K562 (cell line): ENCODE measurements around the gene PSORS1C1. TPM values are rescaled to one million over a fixed set of nuclear protein-coding genes. Genes with fewer than 3 reads are reported as not detected.

ENCODE experiments used
- polyA plus RNA-seq, 8 experiments: library from polyadenylated mRNA; depleted of rRNA in 4 of 8; stranded (reverse) in 5 of 8; unstranded in 3 of 8; fragments of >200 nt; fragmentation: Nextera tagmentation in 2 of 8; fragmentation: Illumina TruSeq in 1 of 8; extraction: Ambion mirVana in 2 of 8; extraction: Trizol in 1 of 8; gene quantifications; 2 replicates each; pipeline versions ENCODE4 v1.2.1 to v1.2.3, GENCODE V29; 2011 to 2014; ENCODE audit warnings: inconsistent platforms in 1 of 8, missing spikeins in 1 of 8
- total RNA-seq, 7 experiments: library from RNA; depleted of rRNA in 6 of 7; stranded (reverse); fragments of >200 nt in 6 of 7; fragmentation: Illumina TruSeq in 2 of 7; extraction: Trizol in 2 of 7; gene quantifications; 2 replicates each; pipeline versions ENCODE4 v1.2.1 to v1.2.3, GENCODE V29; 2011 to 2021; ENCODE audit warnings: low replicate concordance in 1 of 7
- TF ChIP-seq, protein P1 (sequence below), 2 experiments: fragments of 450-650 bp in 1 of 2; sonication (generic) in 1 of 2; formaldehyde crosslinking in 1 of 2; IDR thresholded peaks; 2 replicates each; pipeline versions ENCODE4 v1.7.1 to v1.9.0; 2016 to 2022; ENCODE audit warnings: inconsistent platforms in 1 of 2, mild to moderate bottlenecking in 1 of 2, missing genetic modification reagents in 1 of 2
- TF ChIP-seq, protein P2 (sequence below): fragments of 150-350 bp; IDR thresholded peaks from 2 replicates; pipeline ENCODE4 v1.6.1; 2014; ENCODE audit warnings: low read depth, mild to moderate bottlenecking, low read length, borderline replicate concordance
- TF ChIP-seq, protein P3 (sequence below): fragments of 450-650 bp; IDR thresholded peaks from 2 replicates; pipeline ENCODE4 v1.7.1; 2018; ENCODE audit warnings: mild to moderate bottlenecking, low read depth; ENCODE audit not compliant: partially characterized antibody

Gene PSORS1C1
- total and polyA plus RNA-seq, 9 of the 15 experiments (the other 6 are each of a cell fraction or from before 2014, with no cell fraction given): 0.11 TPM; not detected in 8

DNA sequence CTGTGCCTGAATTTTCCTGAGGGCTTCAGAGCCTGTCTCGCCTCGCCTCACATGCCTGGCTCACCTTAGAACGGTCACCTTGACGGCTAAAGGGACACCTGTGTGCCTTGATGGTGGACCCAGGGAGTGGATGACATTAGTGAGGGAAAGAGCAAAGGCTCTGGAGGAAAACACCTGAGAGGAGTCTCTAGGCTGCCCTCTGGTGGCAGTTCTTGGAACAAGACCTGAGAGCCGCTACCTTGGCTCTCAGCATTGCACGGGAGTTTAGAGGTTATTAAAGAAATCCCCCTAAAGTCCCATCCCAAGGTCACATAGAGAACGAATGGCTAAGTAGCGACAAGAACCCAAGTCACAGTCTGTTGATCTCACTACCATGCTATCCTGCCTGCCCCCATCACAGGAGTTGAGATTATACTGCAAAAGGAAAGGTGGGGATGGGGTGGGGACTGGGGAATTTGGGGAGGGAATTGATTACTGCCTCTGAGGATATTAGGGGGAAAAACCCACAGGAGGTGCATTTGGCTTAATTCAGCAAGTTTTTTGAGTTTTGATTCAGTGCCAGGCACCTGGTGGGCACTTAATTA lies 13.6 kb downstream of the PSORS1C1 start (continued):
- TF ChIP-seq, protein P1, sequence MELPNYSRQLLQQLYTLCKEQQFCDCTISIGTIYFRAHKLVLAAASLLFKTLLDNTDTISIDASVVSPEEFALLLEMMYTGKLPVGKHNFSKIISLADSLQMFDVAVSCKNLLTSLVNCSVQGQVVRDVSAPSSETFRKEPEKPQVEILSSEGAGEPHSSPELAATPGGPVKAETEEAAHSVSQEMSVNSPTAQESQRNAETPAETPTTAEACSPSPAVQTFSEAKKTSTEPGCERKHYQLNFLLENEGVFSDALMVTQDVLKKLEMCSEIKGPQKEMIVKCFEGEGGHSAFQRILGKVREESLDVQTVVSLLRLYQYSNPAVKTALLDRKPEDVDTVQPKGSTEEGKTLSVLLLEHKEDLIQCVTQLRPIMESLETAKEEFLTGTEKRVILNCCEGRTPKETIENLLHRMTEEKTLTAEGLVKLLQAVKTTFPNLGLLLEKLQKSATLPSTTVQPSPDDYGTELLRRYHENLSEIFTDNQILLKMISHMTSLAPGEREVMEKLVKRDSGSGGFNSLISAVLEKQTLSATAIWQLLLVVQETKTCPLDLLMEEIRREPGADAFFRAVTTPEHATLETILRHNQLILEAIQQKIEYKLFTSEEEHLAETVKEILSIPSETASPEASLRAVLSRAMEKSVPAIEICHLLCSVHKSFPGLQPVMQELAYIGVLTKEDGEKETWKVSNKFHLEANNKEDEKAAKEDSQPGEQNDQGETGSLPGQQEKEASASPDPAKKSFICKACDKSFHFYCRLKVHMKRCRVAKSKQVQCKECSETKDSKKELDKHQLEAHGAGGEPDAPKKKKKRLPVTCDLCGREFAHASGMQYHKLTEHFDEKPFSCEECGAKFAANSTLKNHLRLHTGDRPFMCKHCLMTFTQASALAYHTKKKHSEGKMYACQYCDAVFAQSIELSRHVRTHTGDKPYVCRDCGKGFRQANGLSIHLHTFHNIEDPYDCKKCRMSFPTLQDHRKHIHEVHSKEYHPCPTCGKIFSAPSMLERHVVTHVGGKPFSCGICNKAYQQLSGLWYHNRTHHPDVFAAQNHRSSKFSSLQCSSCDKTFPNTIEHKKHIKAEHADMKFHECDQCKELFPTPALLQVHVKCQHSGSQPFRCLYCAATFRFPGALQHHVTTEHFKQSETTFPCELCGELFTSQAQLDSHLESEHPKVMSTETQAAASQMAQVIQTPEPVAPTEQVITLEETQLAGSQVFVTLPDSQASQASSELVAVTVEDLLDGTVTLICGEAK (IDR thresholded peaks at IDR 0.05): no peak
- TF ChIP-seq, protein P1 (CRISPR knock-in tag; IDR thresholded peaks at IDR 0.05): no peak
- TF ChIP-seq, protein P2, sequence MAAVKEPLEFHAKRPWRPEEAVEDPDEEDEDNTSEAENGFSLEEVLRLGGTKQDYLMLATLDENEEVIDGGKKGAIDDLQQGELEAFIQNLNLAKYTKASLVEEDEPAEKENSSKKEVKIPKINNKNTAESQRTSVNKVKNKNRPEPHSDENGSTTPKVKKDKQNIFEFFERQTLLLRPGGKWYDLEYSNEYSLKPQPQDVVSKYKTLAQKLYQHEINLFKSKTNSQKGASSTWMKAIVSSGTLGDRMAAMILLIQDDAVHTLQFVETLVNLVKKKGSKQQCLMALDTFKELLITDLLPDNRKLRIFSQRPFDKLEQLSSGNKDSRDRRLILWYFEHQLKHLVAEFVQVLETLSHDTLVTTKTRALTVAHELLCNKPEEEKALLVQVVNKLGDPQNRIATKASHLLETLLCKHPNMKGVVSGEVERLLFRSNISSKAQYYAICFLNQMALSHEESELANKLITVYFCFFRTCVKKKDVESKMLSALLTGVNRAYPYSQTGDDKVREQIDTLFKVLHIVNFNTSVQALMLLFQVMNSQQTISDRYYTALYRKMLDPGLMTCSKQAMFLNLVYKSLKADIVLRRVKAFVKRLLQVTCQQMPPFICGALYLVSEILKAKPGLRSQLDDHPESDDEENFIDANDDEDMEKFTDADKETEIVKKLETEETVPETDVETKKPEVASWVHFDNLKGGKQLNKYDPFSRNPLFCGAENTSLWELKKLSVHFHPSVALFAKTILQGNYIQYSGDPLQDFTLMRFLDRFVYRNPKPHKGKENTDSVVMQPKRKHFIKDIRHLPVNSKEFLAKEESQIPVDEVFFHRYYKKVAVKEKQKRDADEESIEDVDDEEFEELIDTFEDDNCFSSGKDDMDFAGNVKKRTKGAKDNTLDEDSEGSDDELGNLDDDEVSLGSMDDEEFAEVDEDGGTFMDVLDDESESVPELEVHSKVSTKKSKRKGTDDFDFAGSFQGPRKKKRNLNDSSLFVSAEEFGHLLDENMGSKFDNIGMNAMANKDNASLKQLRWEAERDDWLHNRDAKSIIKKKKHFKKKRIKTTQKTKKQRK: no peak
- TF ChIP-seq, protein P3, sequence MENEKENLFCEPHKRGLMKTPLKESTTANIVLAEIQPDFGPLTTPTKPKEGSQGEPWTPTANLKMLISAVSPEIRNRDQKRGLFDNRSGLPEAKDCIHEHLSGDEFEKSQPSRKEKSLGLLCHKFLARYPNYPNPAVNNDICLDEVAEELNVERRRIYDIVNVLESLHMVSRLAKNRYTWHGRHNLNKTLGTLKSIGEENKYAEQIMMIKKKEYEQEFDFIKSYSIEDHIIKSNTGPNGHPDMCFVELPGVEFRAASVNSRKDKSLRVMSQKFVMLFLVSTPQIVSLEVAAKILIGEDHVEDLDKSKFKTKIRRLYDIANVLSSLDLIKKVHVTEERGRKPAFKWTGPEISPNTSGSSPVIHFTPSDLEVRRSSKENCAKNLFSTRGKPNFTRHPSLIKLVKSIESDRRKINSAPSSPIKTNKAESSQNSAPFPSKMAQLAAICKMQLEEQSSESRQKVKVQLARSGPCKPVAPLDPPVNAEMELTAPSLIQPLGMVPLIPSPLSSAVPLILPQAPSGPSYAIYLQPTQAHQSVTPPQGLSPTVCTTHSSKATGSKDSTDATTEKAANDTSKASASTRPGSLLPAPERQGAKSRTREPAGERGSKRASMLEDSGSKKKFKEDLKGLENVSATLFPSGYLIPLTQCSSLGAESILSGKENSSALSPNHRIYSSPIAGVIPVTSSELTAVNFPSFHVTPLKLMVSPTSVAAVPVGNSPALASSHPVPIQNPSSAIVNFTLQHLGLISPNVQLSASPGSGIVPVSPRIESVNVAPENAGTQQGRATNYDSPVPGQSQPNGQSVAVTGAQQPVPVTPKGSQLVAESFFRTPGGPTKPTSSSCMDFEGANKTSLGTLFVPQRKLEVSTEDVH: no peak
